Measurements from ENCODE around the gene DTWD2.

GRCh38 chr5:119031011-119031886 lies 42.9 kb upstream of the DTWD2 start:
- TF ChIP-seq, protein P1, sequence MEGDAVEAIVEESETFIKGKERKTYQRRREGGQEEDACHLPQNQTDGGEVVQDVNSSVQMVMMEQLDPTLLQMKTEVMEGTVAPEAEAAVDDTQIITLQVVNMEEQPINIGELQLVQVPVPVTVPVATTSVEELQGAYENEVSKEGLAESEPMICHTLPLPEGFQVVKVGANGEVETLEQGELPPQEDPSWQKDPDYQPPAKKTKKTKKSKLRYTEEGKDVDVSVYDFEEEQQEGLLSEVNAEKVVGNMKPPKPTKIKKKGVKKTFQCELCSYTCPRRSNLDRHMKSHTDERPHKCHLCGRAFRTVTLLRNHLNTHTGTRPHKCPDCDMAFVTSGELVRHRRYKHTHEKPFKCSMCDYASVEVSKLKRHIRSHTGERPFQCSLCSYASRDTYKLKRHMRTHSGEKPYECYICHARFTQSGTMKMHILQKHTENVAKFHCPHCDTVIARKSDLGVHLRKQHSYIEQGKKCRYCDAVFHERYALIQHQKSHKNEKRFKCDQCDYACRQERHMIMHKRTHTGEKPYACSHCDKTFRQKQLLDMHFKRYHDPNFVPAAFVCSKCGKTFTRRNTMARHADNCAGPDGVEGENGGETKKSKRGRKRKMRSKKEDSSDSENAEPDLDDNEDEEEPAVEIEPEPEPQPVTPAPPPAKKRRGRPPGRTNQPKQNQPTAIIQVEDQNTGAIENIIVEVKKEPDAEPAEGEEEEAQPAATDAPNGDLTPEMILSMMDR (IDR thresholded peaks at IDR 0.05) = no peak
- no peak for TF ChIP-seq POLR2A (IDR thresholded peaks at IDR 0.05)

All from vagina (tissue), 2 donors.